Lower leg skin (tissue), 4 donors: ENCODE data around the gene HDGFL2. TPM values are rescaled to one million over a fixed set of nuclear protein-coding genes. Genes with fewer than 3 reads are reported as not detected.
"Not testable (repeated sequence)": the region's sequence is repeated elsewhere in the genome, so short reads cannot be mapped to it uniquely, and the experiment has no call there.

Experiments used
- DNase-seq, 2 donors: peaks; one replicate each; pipeline ENCODE4 v3.0.0-alpha.2; 2019; ENCODE audit warnings: low spot score in 2 of 2
- H3K4me3 ChIP-seq: fragments of 200-600 bp; sonication (generic); 2 replicates; pipeline ENCODE4 v1.5.1; 2017; ENCODE audit warnings: mild to moderate bottlenecking, low read depth; ENCODE audit not compliant: poor library complexity, severe bottlenecking
- POLR2A ChIP-seq, 2 donors: fragments of 450-650 bp; IDR thresholded peaks; one replicate each; pipeline ENCODE4 v1.6.1; 2016 to 2017; ENCODE audit warnings: antibody characterized with exemption in 2 of 2, mild to moderate bottlenecking in 1 of 2, moderate library complexity in 1 of 2
- WGBS, 2 donors: methylation state at CpG; one replicate each; pipeline ENCODE4 v1.1.5; 2018; 5-methylcytosine and 5-hydroxymethylcytosine counted together
- intact Hi-C: fragments of 100-400 bp; cut with DNase I; formaldehyde crosslinking; loops from one replicate; pipeline ENCODE4 v1.15.0; 2023; ENCODE audit warnings: low total_unique reads
- total RNA-seq, 4 donors: library from RNA; depleted of rRNA; stranded (reverse); fragments of >200 nt; gene quantifications; one replicate each; pipeline ENCODE4 v1.1.0, GENCODE V29; 2016
- TF ChIP-seq, protein P1 (sequence below), 3 donors: fragments of 450-650 bp; IDR thresholded peaks; one replicate each; pipeline ENCODE4 v1.5.1; 2016; ENCODE audit warnings: antibody characterized with exemption in 3 of 3, mild to moderate bottlenecking in 3 of 3, moderate library complexity in 2 of 3

Gene HDGFL2
- total RNA-seq, 4 donors from 2014 or later: 20.9 to 36.4 (median 30.1) TPM

DNA sequence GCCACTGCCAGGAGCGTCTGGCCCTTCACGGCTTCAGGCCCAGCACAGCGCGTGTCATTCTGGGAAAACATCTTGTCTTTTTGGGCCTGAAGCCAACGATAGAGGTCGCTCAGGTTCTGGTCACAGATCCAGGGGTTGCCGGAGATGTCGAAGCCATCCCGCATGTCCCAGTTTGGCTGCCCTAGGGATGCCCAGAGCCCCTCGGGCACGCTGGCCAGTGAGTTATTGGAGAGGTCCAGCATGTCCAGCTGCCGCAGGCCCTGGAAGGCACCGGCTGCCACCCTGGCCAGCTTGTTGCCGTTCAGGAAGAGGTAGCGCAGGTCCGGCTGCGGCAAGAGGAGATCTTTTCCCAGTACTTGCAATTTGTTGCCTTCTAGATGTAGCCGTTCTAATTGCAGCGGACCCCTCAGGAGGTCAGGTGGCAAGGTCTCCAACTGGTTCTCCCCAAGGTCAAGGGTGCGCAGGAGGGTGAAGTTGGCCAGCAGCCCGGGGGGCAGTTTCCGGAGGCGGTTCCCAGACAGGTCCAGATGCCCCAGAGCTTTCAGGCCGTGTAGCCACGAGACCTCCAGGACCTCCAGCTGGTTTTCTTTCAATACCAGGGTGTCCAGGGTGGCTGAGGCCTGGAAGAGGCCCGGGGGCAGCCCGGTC lies 66.0 kb downstream of the HDGFL2 start:
- H3K4me3 ChIP-seq: no peak overlapping the region
- TF ChIP-seq, protein P1, sequence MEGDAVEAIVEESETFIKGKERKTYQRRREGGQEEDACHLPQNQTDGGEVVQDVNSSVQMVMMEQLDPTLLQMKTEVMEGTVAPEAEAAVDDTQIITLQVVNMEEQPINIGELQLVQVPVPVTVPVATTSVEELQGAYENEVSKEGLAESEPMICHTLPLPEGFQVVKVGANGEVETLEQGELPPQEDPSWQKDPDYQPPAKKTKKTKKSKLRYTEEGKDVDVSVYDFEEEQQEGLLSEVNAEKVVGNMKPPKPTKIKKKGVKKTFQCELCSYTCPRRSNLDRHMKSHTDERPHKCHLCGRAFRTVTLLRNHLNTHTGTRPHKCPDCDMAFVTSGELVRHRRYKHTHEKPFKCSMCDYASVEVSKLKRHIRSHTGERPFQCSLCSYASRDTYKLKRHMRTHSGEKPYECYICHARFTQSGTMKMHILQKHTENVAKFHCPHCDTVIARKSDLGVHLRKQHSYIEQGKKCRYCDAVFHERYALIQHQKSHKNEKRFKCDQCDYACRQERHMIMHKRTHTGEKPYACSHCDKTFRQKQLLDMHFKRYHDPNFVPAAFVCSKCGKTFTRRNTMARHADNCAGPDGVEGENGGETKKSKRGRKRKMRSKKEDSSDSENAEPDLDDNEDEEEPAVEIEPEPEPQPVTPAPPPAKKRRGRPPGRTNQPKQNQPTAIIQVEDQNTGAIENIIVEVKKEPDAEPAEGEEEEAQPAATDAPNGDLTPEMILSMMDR (IDR thresholded peaks at IDR 0.05): no peak
- TF ChIP-seq POLR2A (IDR thresholded peaks at IDR 0.05): no peak
- DNase-seq: no peak
- WGBS, 2 donors: 78 to 84% methylated on average over 20 to 27 of the region's 27 CpGs
- intact Hi-C loops: no loop called here

DNA sequence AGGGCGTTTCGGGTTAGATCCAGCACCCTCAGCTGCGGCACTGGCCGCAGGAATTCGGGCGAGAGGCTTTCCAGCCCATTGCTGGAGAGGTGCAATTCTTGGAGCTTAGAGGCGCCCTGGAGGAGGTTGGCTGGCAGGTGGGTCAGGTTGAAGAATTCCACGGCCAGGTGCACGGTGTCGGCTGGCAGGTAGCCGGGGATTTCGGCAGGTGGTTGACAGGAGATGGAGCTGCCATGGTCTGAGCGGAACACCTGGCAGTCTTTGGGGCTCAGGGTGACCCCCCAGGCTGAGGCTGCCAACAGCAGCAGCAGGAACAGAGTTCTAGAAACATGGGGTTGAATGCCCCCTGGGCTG lies 66.5 kb downstream of the HDGFL2 start:
- TF ChIP-seq, protein P1 (IDR thresholded peaks at IDR 0.05): no peak
- TF ChIP-seq POLR2A (IDR thresholded peaks at IDR 0.05): no peak
- intact Hi-C loops: no loop called here
- 60 to 67% methylated on average over 13 of the region's 13 CpGs for WGBS, 2 donors
- H3K4me3 ChIP-seq: no peak overlapping the region
- no peak for DNase-seq

DNA sequence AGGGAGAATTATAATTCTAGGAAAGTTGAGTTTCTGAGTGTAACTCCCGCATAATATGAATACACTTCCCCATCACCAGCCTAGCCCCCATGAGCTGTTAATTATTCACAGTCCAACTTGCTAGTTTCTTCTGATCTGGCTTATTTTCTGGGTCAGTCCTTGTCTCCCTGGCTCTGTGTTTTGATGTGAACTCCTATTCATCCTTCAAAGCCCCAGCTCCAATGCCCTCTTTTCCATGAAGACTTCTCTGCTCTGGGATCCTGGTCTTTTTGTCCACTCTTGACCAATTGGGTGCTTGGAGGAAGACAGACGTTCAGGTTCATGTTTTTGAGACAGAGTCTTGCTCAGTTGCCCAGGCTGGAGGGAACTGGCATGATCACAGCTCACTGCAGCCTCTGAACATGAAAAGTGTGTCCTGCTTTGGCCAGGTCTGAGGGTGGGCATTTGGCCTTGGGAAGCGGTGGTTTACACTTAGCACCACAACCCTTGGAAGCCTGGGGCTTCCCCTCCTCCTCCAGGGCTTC lies 67.1 kb downstream of the HDGFL2 start:
- no peak for DNase-seq
- no peak overlapping the region for H3K4me3 ChIP-seq
- intact Hi-C loops: no loop called here
- 63 to 76% methylated on average over 3 of the region's 3 CpGs for WGBS, 2 donors
- TF ChIP-seq POLR2A (IDR thresholded peaks at IDR 0.05): no peak
- TF ChIP-seq, protein P1 (IDR thresholded peaks at IDR 0.05): no peak

DNA sequence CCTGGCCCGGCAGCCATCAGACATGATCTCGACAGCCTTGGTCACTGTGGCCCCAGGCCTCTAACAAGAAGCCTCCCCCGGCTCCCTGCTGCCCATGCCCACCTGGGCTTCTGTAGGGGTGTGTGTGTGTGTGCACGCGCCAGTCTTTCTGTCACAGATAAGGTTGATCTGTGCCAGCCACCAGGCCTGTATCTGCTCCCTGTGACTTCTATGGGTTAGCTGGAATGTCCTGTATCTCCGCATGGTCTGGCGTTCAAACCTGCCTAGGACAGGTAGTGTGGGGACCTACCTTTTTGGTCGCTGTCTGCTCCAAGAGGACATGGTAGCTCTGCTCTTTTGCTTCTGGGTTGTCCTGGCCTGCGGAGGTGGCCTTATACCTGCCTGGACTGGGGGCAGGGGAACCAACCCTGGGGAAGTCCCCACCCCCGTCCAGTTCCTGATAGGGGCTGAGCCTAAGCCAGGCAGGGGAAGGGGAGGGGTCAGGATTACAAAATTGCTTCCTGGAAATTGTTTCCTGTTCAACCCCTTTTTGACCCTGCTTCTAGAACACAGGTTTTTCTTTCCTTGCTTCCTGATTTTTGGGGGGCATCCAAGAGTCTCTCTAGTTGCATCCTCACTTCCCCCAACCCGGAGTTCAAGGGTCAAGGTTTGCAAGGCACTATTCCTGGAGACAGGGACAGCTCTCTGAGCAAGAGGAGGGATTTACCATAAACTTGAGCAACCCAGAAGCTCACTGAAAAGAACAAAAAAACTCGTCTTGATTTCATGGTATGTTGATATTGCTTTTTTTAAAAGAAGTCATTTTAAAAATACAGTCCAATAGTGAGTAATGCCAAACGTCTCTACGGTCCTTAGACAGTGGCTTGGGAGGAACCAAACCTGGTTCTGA lies 67.8 kb downstream of the HDGFL2 start, which contains the start of gene LRG1:
Gene LRG1, minus strand, starts transcription at position 344 of the 889 bp plus-strand sequence. Its CDS starts 23 bp downstream, at position 321.
- DNase-seq: peak in 1 of 2 donors; percentile 40
- TF ChIP-seq POLR2A (IDR thresholded peaks at IDR 0.05): no peak
- TF ChIP-seq, protein P1 (IDR thresholded peaks at IDR 0.05): no peak
- WGBS, 2 donors: 50 to 59% methylated on average over 13 to 14 of the region's 14 CpGs
- no peak within 1 kb of the TSS for H3K4me3 ChIP-seq
- intact Hi-C loops: no loop called here

DNA sequence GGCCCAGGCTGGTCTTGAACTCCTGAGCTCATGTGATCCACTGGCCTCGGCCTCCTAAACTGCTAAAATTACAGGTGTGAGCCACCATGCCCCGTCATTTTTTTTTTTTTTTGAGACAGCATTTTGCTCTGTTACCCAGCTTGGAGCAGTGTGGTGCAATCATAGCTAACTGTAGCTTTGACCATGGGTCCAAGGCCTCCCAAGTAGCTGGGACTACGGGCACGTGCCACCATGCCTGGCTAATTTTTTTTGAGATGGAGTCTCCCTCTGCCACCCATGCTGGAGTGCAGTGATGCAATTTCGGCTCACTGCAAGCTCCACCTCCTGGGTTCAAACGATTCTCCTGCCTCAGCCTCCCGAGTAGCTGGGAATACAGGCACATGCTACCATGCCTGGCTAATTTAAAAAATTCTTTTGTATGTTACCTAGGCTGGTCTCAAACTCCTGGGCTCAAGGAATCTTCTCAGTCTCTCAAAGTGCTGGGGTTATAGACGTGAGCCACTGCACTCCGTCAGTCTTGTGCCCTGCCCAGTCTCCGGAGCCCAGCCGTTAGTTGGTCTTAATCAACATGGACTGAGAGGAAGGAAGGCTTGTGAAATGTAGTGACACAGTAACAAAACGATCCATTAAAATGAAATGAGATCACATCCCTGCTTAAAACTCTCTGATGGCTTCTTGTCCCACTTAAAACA lies 69.2 kb downstream of the HDGFL2 start:
- intact Hi-C loops: no loop called here
- no peak overlapping the region for H3K4me3 ChIP-seq
- no peak for TF ChIP-seq POLR2A (IDR thresholded peaks at IDR 0.05)
- TF ChIP-seq, protein P1 (IDR thresholded peaks at IDR 0.05): no peak
- 73 to 82% methylated on average over 12 of the region's 12 CpGs for WGBS, 2 donors
- no peak for DNase-seq

DNA sequence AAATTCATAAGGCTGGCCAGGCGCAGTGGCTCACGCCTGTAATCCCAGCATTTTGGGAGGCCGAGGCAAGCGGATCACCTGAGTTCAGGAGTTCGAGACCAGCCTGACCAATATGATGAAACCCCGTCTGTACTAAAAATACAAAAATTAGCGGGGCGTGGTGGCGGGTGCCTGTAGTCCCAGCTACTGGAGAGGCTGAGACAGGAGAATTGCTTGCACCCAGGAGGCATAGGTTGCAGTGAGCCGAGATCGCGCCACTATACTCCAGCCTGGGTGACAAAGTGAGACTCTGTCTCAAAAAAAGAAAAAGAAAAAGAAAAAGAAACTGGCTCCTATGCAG lies 69.7 kb downstream of the HDGFL2 start:
- intact Hi-C loops, DNase-seq, H3K4me3 ChIP-seq: not testable (repeated sequence)
- WGBS, 2 donors: 88 to 94% methylated on average over 12 of the region's 12 CpGs
